Measurements from ENCODE around the gene LYSMD2. TPM values are rescaled to one million over a fixed set of nuclear protein-coding genes. Genes with fewer than 3 reads are reported as not detected.

The LYSMD2 gene
- total RNA-seq, 2 experiments from 2014 or later: 19.1 to 20.1 TPM

GRCh38 chr15:51718746-51719145 is 18.7 kb downstream of the LYSMD2 start:
- no peak overlapping the region for H3K4me3 Mint-ChIP-seq
- intact Hi-C loops (cut with DNase I, micrococcal nuclease): no loop called here

GRCh38 chr15:51718219-51718618 is 19.2 kb downstream of the LYSMD2 start:
- Mint-ChIP-seq H3K4me1 (peaks cover 10% of the 10 kb centered on the region), H3K9me3 (ENCODE audit: low read depth) (no peaks in the 10 kb centered on the region), H3K4me3 (no peak overlapping the region), H3K27me3 (no peaks in the 10 kb centered on the region), H3K27ac (no peak overlapping the region), H3K36me3 (ENCODE audit: low read depth) (peaks cover 16% of the 10 kb centered on the region)
- intact Hi-C loops (cut with DNase I, micrococcal nuclease): no loop called here
- POLR2A ChIA-PET: no interaction called here
- CTCF ChIA-PET: no interaction called here
- ATAC-seq (no peak), DNase-seq (no peak)

More at GRCh38 chr15:51718746-51719145, 18.7 kb downstream of the LYSMD2 start:
- ChIA-PET CTCF (interaction anchor here (1.7 kb wide), 1 partner anchor 12 kb away, joined by 4 read pairs; no protein-coding TSS in a partner anchor), POLR2A (no interaction called here)
- DNase-seq (no peak), ATAC-seq (no peak)
- H3K4me1 Mint-ChIP-seq: peaks cover 10% of the 10 kb centered on the region
- no peaks in the 10 kb centered on the region for H3K9me3 Mint-ChIP-seq (ENCODE audit: low read depth)
- H3K27me3 Mint-ChIP-seq: no peaks in the 10 kb centered on the region
- H3K36me3 Mint-ChIP-seq (ENCODE audit: low read depth): peaks cover 18% of the 10 kb centered on the region
- no peak overlapping the region for H3K27ac Mint-ChIP-seq

GRCh38 chr15:51714911-51715310 is 22.5 kb downstream of the LYSMD2 start:
- no peak overlapping the region for H3K4me3 Mint-ChIP-seq
- ATAC-seq (no peak), DNase-seq (no peak)
- H3K27me3 Mint-ChIP-seq: no peaks in the 10 kb centered on the region
- no peaks in the 10 kb centered on the region for H3K9me3 Mint-ChIP-seq (ENCODE audit: low read depth)
- ChIA-PET POLR2A (no interaction called here), CTCF (interaction anchor here (0.6 to 1.5 kb wide), 2 partner anchors 65 to 654 kb away, joined by 3 read pairs; no protein-coding TSS in a partner anchor)
- H3K4me1 Mint-ChIP-seq: no peaks in the 10 kb centered on the region
- no peak overlapping the region for H3K27ac Mint-ChIP-seq
- H3K36me3 Mint-ChIP-seq (ENCODE audit: low read depth): no peaks in the 10 kb centered on the region
- intact Hi-C loops (cut with DNase I, micrococcal nuclease): no loop called here

- Mint-ChIP-seq H3K36me3 (ENCODE audit: low read depth) (no peaks in the 10 kb centered on the region), H3K27ac (no peak overlapping the region), H3K27me3 (no peaks in the 10 kb centered on the region), H3K9me3 (ENCODE audit: low read depth) (no peaks in the 10 kb centered on the region), H3K4me3 (no peak overlapping the region), H3K4me1 (no peaks in the 10 kb centered on the region)
- POLR2A ChIA-PET: no interaction called here
- CTCF ChIA-PET: no interaction called here
- no peak for ATAC-seq
- intact Hi-C loops (cut with DNase I, micrococcal nuclease): no loop called here
- DNase-seq: no peak
Observed at GRCh38 chr15:51714162-51714561, 23.3 kb downstream of the LYSMD2 start.

- ATAC-seq (no peak), DNase-seq (no peak)
- Mint-ChIP-seq H3K9me3 (ENCODE audit: low read depth) (no peaks in the 10 kb centered on the region), H3K36me3 (ENCODE audit: low read depth) (no peaks in the 10 kb centered on the region), H3K4me3 (no peak overlapping the region), H3K27me3 (no peaks in the 10 kb centered on the region), H3K4me1 (no peaks in the 10 kb centered on the region), H3K27ac (no peak overlapping the region)
- intact Hi-C loops (cut with DNase I, micrococcal nuclease): no loop called here
- CTCF ChIA-PET: no interaction called here
- POLR2A ChIA-PET: no interaction called here
Observed at GRCh38 chr15:51709031-51709430, 28.4 kb downstream of the LYSMD2 start.

- H3K27ac Mint-ChIP-seq: no peak overlapping the region
- CTCF ChIA-PET: interaction anchor here (0.6 to 1.1 kb wide), 3 partner anchors 12 to 69 kb away, joined by 3 to 7 read pairs (median 3); no protein-coding TSS in a partner anchor
- no peaks in the 10 kb centered on the region for H3K9me3 Mint-ChIP-seq (ENCODE audit: low read depth)
- POLR2A ChIA-PET: no interaction called here
- no peak overlapping the region for H3K4me3 Mint-ChIP-seq
- H3K4me1 Mint-ChIP-seq: no peaks in the 10 kb centered on the region
- H3K36me3 Mint-ChIP-seq (ENCODE audit: low read depth): no peaks in the 10 kb centered on the region
- DNase-seq (no peak), ATAC-seq (no peak)
- intact Hi-C loops (cut with DNase I, micrococcal nuclease): no loop called here
- H3K27me3 Mint-ChIP-seq: peaks cover 3% of the 10 kb centered on the region
Observed at GRCh38 chr15:51708013-51708412, 29.4 kb downstream of the LYSMD2 start.

- Mint-ChIP-seq H3K4me3 (no peak overlapping the region), H3K9me3 (ENCODE audit: low read depth) (no peaks in the 10 kb centered on the region), H3K27ac (no peak overlapping the region), H3K27me3 (peaks cover 3% of the 10 kb centered on the region), H3K4me1 (no peaks in the 10 kb centered on the region), H3K36me3 (ENCODE audit: low read depth) (no peaks in the 10 kb centered on the region)
- POLR2A ChIA-PET: no interaction called here
- no peak for DNase-seq
- no peak for ATAC-seq
- CTCF ChIA-PET: interaction anchor here (0.9 to 1.1 kb wide), 2 partner anchors 47 to 70 kb away, joined by 3 to 7 read pairs; no protein-coding TSS in a partner anchor
- intact Hi-C loops (cut with DNase I, micrococcal nuclease): no loop called here
Observed at GRCh38 chr15:51706926-51707608, 30.4 kb downstream of the LYSMD2 start.

- Mint-ChIP-seq H3K4me3 (no peak overlapping the region), H3K9me3 (ENCODE audit: low read depth) (no peaks in the 10 kb centered on the region), H3K36me3 (ENCODE audit: low read depth) (no peaks in the 10 kb centered on the region), H3K27me3 (peaks cover 3% of the 10 kb centered on the region), H3K27ac (no peak overlapping the region), H3K4me1 (no peaks in the 10 kb centered on the region)
- ChIA-PET POLR2A (no interaction called here), CTCF (no interaction called here)
- DNase-seq: no peak
- ATAC-seq: no peak
- intact Hi-C loops (cut with DNase I, micrococcal nuclease): no loop called here
Observed at GRCh38 chr15:51706291-51706690, 31.2 kb downstream of the LYSMD2 start.

- H3K4me1 Mint-ChIP-seq: no peaks in the 10 kb centered on the region
- CTCF ChIA-PET: interaction anchor here (0.9 to 2.4 kb wide), 2 partner anchors 17 to 73 kb away, joined by 3 to 6 read pairs; no protein-coding TSS in a partner anchor
Observed at GRCh38 chr15:51702710-51703109, 34.7 kb downstream of the LYSMD2 start.

GRCh38 chr15:51699373-51699772 is 38.1 kb downstream of the LYSMD2 start:
- Mint-ChIP-seq H3K4me3 (no peak overlapping the region), H3K9me3 (ENCODE audit: low read depth) (no peaks in the 10 kb centered on the region), H3K27ac (no peak overlapping the region), H3K4me1 (peaks cover 2% of the 10 kb centered on the region), H3K27me3 (peaks cover 12% of the 10 kb centered on the region), H3K36me3 (ENCODE audit: low read depth) (no peaks in the 10 kb centered on the region)
- intact Hi-C loops (cut with DNase I, micrococcal nuclease): no loop called here
- ATAC-seq: no peak
- ChIA-PET POLR2A (no interaction called here), CTCF (interaction anchor here (0.6 kb wide), 1 partner anchor 48 kb away, joined by 3 read pairs; no protein-coding TSS in a partner anchor)
- DNase-seq: no peak

More at GRCh38 chr15:51702710-51703109, 34.7 kb downstream of the LYSMD2 start:
- ATAC-seq (no peak), DNase-seq (no peak)
- intact Hi-C loops (cut with DNase I, micrococcal nuclease): no loop called here
- Mint-ChIP-seq H3K27me3 (peaks cover 12% of the 10 kb centered on the region), H3K36me3 (ENCODE audit: low read depth) (no peaks in the 10 kb centered on the region), H3K27ac (no peak overlapping the region), H3K4me3 (no peak overlapping the region), H3K9me3 (ENCODE audit: low read depth) (no peaks in the 10 kb centered on the region)
- POLR2A ChIA-PET: no interaction called here

- ATAC-seq: no peak
- no peaks in the 10 kb centered on the region for H3K9me3 Mint-ChIP-seq (ENCODE audit: low read depth)
- H3K27ac Mint-ChIP-seq: no peak overlapping the region
- no peak overlapping the region for H3K4me3 Mint-ChIP-seq
- ChIA-PET CTCF (no interaction called here), POLR2A (no interaction called here)
- H3K36me3 Mint-ChIP-seq (ENCODE audit: low read depth): no peaks in the 10 kb centered on the region
- DNase-seq: no peak
- H3K4me1 Mint-ChIP-seq: peaks cover 7% of the 10 kb centered on the region
- peaks cover 12% of the 10 kb centered on the region for H3K27me3 Mint-ChIP-seq
- intact Hi-C loops (cut with DNase I, micrococcal nuclease): no loop called here
Observed at GRCh38 chr15:51697163-51697562, 40.3 kb downstream of the LYSMD2 start.

GRCh38 chr15:51696566-51696965 is 40.9 kb downstream of the LYSMD2 start:
- Mint-ChIP-seq H3K27me3 (peaks cover 12% of the 10 kb centered on the region), H3K9me3 (ENCODE audit: low read depth) (no peaks in the 10 kb centered on the region), H3K4me1 (peaks cover 11% of the 10 kb centered on the region), H3K27ac (no peak overlapping the region), H3K4me3 (no peak overlapping the region), H3K36me3 (ENCODE audit: low read depth) (no peaks in the 10 kb centered on the region)
- intact Hi-C loops (cut with DNase I, micrococcal nuclease): no loop called here
- ChIA-PET POLR2A (no interaction called here), CTCF (interaction anchor here (1.6 kb wide), 1 partner anchor 47 kb away, joined by 4 read pairs; no protein-coding TSS in a partner anchor)
- DNase-seq (no peak), ATAC-seq (no peak)
